Loucy (cell line): ENCODE measurements around the gene GRAMD4.
"Not testable (repeated sequence)": the region's sequence is repeated elsewhere in the genome, so short reads cannot be mapped to it uniquely, and the experiment has no call there.

Experiments used
- H2AFZ ChIP-seq: fragments of 200-600 bp; sonication (generic); 2 replicates; pipeline ENCODE4 v1.6.0; 2016; ENCODE audit warnings: antibody characterized with exemption, mild to moderate bottlenecking, low read length, moderate library complexity
- H3F3A ChIP-seq: fragments of 200-600 bp; 2 replicates; pipeline ENCODE4 v1.6.0; 2016; ENCODE audit warnings: antibody characterized with exemption, low read depth, mild to moderate bottlenecking
- H3K27me3 ChIP-seq: fragments of 200-600 bp; sonication (generic); 2 replicates; pipeline ENCODE4 v1.6.1; 2014; ENCODE audit warnings: low read length, mild to moderate bottlenecking; ENCODE audit not compliant: insufficient read depth, poor library complexity, severe bottlenecking
- H3K36me3 ChIP-seq: fragments of 200-600 bp; sonication (generic); 2 replicates; pipeline ENCODE4 v1.6.1; 2016; ENCODE audit warnings: low read length; ENCODE audit not compliant: insufficient read depth
- H3K4me1 ChIP-seq: fragments of 200-600 bp; sonication (generic); 2 replicates; pipeline ENCODE4 v1.5.1; 2014; ENCODE audit warnings: low read length, mild to moderate bottlenecking; ENCODE audit not compliant: insufficient read depth, poor library complexity, severe bottlenecking
- H3K4me2 ChIP-seq: fragments of 200-600 bp; sonication (generic); 2 replicates; pipeline ENCODE4 v1.6.0; 2014; ENCODE audit warnings: antibody characterized with exemption, low read length, low read depth, mild to moderate bottlenecking; ENCODE audit not compliant: poor library complexity, severe bottlenecking
- H3K4me3 ChIP-seq: fragments of 200-600 bp; sonication (generic); 2 replicates; pipeline ENCODE4 v1.5.1; 2014; ENCODE audit warnings: low read length, mild to moderate bottlenecking, mixed read lengths; ENCODE audit not compliant: poor library complexity, severe bottlenecking
- H3K79me2 ChIP-seq: fragments of 200-600 bp; sonication (generic); 2 replicates; pipeline ENCODE4 v1.6.1; 2014; ENCODE audit warnings: low read length; ENCODE audit not compliant: insufficient read depth
- H3K9ac ChIP-seq: fragments of 200-600 bp; sonication (generic); 2 replicates; pipeline ENCODE4 v1.6.0; 2014; ENCODE audit warnings: mild to moderate bottlenecking, low read depth, low read length, moderate library complexity; ENCODE audit not compliant: poor library complexity, severe bottlenecking
- H3K9me2 ChIP-seq: fragments of 200-600 bp; sonication (generic); replicated peaks from 2 replicates; pipeline ENCODE4 v1.6.1; 2016; ENCODE audit warnings: low read depth, low read length, mixed read lengths
- H3K9me3 ChIP-seq: fragments of 200-600 bp; sonication (generic); 2 replicates; pipeline ENCODE4 v1.6.1; 2014; ENCODE audit warnings: mild to moderate bottlenecking, antibody characterized with exemption, low read length, low read depth; ENCODE audit not compliant: insufficient read depth
- H4K20me1 ChIP-seq: fragments of 200-600 bp; sonication (generic); 2 replicates; pipeline ENCODE4 v1.6.0; 2014; ENCODE audit warnings: antibody characterized with exemption, low read length, mild to moderate bottlenecking; ENCODE audit not compliant: insufficient read depth, poor library complexity, severe bottlenecking
- EZH2phosphoT487 ChIP-seq: fragments of 200-600 bp; IDR thresholded peaks from 2 replicates; pipeline ENCODE4 v1.6.1; 2018; ENCODE audit warnings: antibody characterized with exemption, mild to moderate bottlenecking, moderate library complexity, borderline replicate concordance
- TF ChIP-seq, protein P1 (sequence below): fragments of 200-600 bp; sonication (generic); conservative IDR thresholded peaks from 2 replicates; pipeline ENCODE4 v1.5.1; 2014; ENCODE audit warnings: mild to moderate bottlenecking, antibody characterized with exemption, low read length

GRAMD4 gene

DNA sequence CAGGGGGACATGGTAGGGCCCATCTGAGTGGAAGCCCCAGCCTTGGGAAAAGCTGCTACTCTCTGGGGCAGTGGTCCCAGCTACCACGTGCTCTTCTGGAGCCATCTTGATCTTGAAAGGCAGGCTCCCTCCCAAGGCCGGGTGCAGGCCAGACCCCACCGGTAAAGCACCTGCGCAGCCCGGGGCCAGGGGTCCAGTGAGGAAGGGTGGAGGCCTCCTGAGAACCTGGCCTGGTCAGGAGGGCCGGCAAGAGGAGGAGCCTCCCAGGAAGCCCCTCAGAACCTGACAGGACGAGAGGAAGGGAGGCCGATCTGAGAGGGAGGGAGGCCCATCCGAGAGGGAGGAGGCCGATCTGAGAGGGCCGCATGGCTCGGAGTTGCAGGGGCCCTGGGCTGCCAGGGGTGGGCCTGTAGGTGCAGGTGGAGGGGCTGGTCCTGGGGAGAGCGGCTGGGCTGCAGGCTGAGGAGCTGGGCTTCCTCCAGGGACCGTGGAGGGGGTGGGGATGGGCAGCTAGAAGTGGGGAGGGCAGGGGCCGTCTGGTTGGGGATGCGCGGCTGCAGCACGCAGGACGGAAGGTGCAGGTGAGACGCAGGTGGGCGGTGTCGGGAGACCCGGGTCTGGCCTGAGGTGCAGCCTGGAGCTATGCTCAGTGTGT is 529 bp downstream of the GRAMD4 start:
- no peaks in the 10 kb centered on the region for H3K27me3 ChIP-seq
- no peak overlapping the region for H3K4me3 ChIP-seq
- no peaks in the 10 kb centered on the region for H3K9me2 ChIP-seq
- H2AFZ ChIP-seq: no peak overlapping the region
- peaks cover 2% of the 10 kb centered on the region for H4K20me1 ChIP-seq
- TF ChIP-seq, protein P1, sequence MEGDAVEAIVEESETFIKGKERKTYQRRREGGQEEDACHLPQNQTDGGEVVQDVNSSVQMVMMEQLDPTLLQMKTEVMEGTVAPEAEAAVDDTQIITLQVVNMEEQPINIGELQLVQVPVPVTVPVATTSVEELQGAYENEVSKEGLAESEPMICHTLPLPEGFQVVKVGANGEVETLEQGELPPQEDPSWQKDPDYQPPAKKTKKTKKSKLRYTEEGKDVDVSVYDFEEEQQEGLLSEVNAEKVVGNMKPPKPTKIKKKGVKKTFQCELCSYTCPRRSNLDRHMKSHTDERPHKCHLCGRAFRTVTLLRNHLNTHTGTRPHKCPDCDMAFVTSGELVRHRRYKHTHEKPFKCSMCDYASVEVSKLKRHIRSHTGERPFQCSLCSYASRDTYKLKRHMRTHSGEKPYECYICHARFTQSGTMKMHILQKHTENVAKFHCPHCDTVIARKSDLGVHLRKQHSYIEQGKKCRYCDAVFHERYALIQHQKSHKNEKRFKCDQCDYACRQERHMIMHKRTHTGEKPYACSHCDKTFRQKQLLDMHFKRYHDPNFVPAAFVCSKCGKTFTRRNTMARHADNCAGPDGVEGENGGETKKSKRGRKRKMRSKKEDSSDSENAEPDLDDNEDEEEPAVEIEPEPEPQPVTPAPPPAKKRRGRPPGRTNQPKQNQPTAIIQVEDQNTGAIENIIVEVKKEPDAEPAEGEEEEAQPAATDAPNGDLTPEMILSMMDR: no peak
- TF ChIP-seq EZH2phosphoT487: no peak
- H3K9me3 ChIP-seq: no peaks in the 10 kb centered on the region
- no peak overlapping the region for H3K9ac ChIP-seq
- peaks cover 8% of the 10 kb centered on the region for H3K4me1 ChIP-seq
- H3F3A ChIP-seq: no peaks in the 10 kb centered on the region
- H3K79me2 ChIP-seq: peaks cover 31% of the 10 kb centered on the region; the same call in 1 of the 2 replicates
- no peak overlapping the region for H3K4me2 ChIP-seq
- no peaks in the 10 kb centered on the region for H3K36me3 ChIP-seq

DNA sequence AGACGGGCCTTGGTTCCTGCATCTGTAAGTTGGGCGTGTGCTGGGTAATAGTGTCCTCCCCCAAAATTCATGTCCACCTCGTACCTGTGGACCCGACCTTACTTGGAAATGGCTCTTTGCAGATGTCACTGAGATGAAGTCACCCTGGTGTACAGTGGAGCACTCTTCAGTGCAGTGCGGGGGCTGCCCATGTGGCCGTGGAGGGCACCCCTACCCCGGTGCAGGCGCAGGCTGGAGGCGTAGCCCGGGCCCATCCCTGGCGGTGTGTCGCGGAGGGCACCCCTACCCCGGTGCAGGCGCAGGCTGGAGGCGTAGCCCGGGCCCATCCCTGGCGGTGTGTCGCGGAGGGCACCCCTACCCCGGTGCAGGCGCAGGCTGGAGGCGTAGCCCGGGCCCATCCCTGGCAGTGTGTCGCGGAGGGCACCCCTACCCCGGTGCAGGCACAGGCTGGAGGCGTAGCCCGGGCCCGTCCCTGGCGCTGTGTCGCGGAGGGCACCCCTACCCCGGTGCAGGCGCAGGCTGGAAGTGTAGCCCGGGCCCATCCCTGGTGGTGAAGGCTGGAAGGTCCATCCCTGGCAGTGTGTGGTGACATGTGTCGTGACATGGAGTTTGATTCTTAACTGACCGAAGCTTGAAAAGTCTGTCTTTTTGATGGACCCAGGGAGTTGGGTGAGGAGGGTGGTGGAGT is 1.2 kb downstream of the GRAMD4 start:
- H3K9ac ChIP-seq, H2AFZ ChIP-seq, H3F3A ChIP-seq, H4K20me1 ChIP-seq, H3K4me1 ChIP-seq, H3K4me2 ChIP-seq, H3K4me3 ChIP-seq, H3K27me3 ChIP-seq, H3K9me3 ChIP-seq, H3K36me3 ChIP-seq, H3K9me2 ChIP-seq: not testable (repeated sequence)
- H3K79me2 ChIP-seq: peaks cover 34% of the 10 kb centered on the region; the same call in 1 of the 2 replicates

DNA sequence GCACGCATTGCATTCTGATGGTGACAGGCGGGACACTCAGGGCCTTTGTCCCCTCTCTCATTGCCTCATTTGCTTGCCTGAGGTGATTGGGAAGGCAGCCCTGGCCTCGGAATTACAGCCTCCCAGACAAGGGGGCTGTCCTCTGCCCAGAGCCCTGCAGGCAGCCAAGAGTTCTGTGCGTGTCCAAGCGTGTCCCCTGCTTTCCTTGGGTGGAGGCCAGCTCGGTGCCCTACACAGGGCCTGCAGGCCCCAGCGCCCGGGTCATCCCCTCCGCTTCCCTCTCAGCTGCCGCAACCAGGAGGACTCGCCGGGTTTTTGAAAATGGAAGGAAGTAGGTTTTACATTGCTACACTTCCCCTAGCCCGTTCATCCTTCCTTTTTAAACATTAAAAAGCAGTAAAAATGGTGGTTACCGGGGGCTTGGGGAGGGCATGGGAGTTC is 1.9 kb downstream of the GRAMD4 start:
- no peaks in the 10 kb centered on the region for H3K9me2 ChIP-seq
- H3K4me2 ChIP-seq: no peak overlapping the region
- H3K4me3 ChIP-seq: no peak overlapping the region
- peaks cover 2% of the 10 kb centered on the region for H4K20me1 ChIP-seq
- H2AFZ ChIP-seq: no peak overlapping the region
- H3K79me2 ChIP-seq: peaks cover 32% of the 10 kb centered on the region; the same call in 1 of the 2 replicates
- H3K36me3 ChIP-seq: no peaks in the 10 kb centered on the region
- no peaks in the 10 kb centered on the region for H3F3A ChIP-seq
- H3K9ac ChIP-seq: no peak overlapping the region
- H3K4me1 ChIP-seq: peaks cover 8% of the 10 kb centered on the region
- no peaks in the 10 kb centered on the region for H3K9me3 ChIP-seq
- TF ChIP-seq EZH2phosphoT487: no peak
- TF ChIP-seq, protein P1: no peak
- H3K27me3 ChIP-seq: no peaks in the 10 kb centered on the region
